Melanocyte of skin (primary cell): Measurements from ENCODE around the gene CXorf38. TPM values are rescaled to one million over a fixed set of nuclear protein-coding genes. Genes with fewer than 3 reads are reported as not detected.

Experiments
- total RNA-seq, 2 donors: library from RNA; depleted of rRNA; stranded (reverse); fragments of >200 nt; gene quantifications; 2 replicates each; pipeline ENCODE4 v1.2.3, GENCODE V29; 2012

Gene CXorf38
- total RNA-seq: 10 to 100 TPM; 17.2 to 20.0 TPM

DNA sequence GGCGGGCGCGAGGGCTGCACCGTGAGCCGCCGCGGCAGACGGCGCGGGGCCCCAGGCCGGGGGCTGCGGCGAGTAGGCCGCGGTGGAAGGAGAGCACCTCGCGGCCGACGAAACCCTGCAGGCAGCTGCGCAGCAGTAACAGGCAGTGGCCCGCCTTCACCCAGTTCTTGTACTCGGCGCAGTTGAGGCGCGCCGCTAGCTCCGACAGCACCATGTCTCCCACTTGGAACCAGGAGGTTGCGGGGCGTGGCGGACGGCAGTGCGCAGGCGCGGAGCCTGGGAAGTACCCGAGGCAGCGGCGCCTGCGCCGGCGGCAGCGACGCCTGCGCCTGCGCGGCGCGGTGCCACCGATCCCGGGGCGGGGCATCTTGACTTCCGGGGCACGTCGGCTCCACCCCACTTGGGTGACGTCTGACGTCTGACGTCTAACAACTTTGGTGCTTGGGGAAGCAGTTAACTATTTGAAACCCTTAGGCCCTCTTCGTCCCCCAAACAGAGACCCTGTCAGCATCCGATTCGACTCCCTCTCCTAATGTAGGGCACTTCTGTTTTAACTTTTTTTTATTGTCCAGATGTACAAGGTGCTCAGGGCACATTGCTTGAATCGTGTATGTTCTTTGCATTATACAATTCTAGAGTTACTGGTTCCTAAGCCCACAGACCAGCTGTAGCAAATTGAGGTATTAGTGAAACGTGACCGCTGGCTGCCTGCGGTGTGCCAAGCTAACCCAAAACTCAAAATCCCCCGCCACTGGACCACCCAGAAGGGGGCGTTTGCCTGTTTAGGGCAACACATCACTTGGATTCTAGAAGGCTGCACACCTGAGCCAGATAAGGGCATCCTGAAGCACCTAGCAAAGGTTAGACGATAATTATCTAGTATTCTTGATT, at the start of gene CXorf38:
CXorf38 (minus strand) TSS at position 255 of the 891 bp plus-strand sequence; CDS start at position 214, 41 bp downstream.

GRCh38 chrX:40623139-40623536, 24.2 kb downstream of the CXorf38 start, which contains the start of gene MPC1L:
Gene MPC1L (plus strand): TSS chrX:40623428. CDS start chrX:40623566, 138 bp downstream.

DNA sequence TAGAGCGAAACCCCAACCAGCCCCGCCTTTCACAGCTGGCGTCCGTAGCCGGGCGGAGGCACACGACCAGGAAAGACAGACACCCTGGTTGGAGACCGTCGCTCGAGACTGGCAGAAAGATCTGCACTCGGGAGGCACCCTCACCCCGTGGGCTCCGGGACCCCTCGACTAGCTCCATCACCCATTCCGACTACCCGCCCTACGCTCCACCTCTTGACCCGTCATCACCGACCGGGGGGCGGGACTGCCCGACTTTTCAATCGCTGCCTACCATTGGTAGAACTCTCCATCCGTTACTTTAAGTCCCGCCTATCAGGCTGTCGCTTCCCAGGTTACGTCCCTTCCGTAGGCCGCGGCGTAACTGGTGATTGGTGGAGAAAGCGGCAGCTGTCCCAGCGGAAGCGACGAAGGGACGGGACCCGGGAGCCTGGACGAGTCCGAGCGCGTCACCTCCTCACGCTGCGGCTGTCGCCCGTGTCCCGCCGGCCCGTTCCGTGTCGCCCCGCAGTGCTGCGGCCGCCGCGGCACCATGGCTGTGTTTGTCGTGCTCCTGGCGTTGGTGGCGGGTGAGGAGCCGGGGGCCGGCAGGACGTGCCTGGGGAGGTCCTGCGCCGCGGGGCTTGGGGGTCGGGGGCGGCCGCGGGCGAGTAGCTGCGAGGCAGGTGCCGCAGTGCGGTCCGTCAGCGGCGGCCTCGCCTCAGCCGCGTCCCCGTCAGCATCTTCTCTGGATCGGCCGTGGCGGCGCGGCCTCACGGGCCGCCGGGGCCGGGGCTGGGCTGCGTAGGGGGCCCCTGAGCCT, 66.6 kb downstream of the CXorf38 start, which contains the start of gene ATP6AP2:
ATP6AP2 (plus strand) TSS at position 434 of the 799 bp plus-strand sequence; CDS start at position 530, 96 bp downstream.

Other genes starting within 250 kb of the CXorf38 start
- gene ATP6AP2, start 66.6 kb downstream of the CXorf38 start, total RNA-seq: 100 to 1,000 TPM in 1 of 2 donors, 10 to 100 TPM in 1; 96.6 to 104 TPM
- not detected for gene MPC1L, start 24.1 kb downstream of the CXorf38 start, total RNA-seq
- 10 to 100 TPM; 21.0 to 25.0 TPM for gene MED14, start 88.0 kb upstream of the CXorf38 start, total RNA-seq